ENCODE measurements around the gene AGAP3.

Gene AGAP3

GRCh38 chr7:151134743-151135524, 48.7 kb downstream of the AGAP3 start:
- no peak for DNase-seq

GRCh38 chr7:151135525-151135845, 49.2 kb downstream of the AGAP3 start:
- no peak for DNase-seq

- DNase-seq, result no peak
These were observed 49.9 kb downstream of the AGAP3 start for GRCh38 chr7:151135866-151136843.

GRCh38 chr7:151137076-151137675, 50.9 kb downstream of the AGAP3 start:
- DNase-seq, result no peak

- DNase-seq, result no peak
These were observed 51.5 kb downstream of the AGAP3 start for GRCh38 chr7:151137791-151138152.

GRCh38 chr7:151138153-151138851, 52.0 kb downstream of the AGAP3 start:
- DNase-seq, result no peak

- DNase-seq, result peak in 1 of 56 donors; percentile 30
These were observed 53.0 kb downstream of the AGAP3 start for GRCh38 chr7:151139071-151139790.

GRCh38 chr7:151139791-151140190, 53.5 kb downstream of the AGAP3 start:
- no peak for DNase-seq

- no peak for DNase-seq
These were observed 54.6 kb downstream of the AGAP3 start for GRCh38 chr7:151140826-151141225.

- DNase-seq, result peak in 7 of 56 donors; percentile 14 to 57 (median 33)
These were observed 55.1 kb downstream of the AGAP3 start for GRCh38 chr7:151141311-151141854.

- DNase-seq, result peak in 1 of 56 donors; percentile 71
These were observed 55.8 kb downstream of the AGAP3 start for GRCh38 chr7:151141855-151142685.

- DNase-seq, result peak in 48 of 56 donors; percentile 24 to 85 (median 68)
These were observed 56.4 kb downstream of the AGAP3 start for GRCh38 chr7:151142686-151143040.

- peak in 1 of 56 donors; percentile 36 for DNase-seq
These were observed 57.2 kb downstream of the AGAP3 start for GRCh38 chr7:151143261-151144015.

- no peak for DNase-seq
These were observed 58.1 kb downstream of the AGAP3 start for GRCh38 chr7:151144387-151144786.

- peak in 29 of 56 donors; percentile 11 to 68 (median 41) for DNase-seq
These were observed 60.5 kb downstream of the AGAP3 start for GRCh38 chr7:151146761-151147160.

- DNase-seq, result no peak
These were observed 62.3 kb downstream of the AGAP3 start for GRCh38 chr7:151148319-151149259.

- DNase-seq, result no peak
These were observed 64.1 kb downstream of the AGAP3 start for GRCh38 chr7:151150388-151150787.
